ENCODE data around the gene FGGY.
"Not testable (repeated sequence)": the region's sequence is repeated elsewhere in the genome, so short reads cannot be mapped to it uniquely, and the experiment has no call there.

The FGGY gene

DNA sequence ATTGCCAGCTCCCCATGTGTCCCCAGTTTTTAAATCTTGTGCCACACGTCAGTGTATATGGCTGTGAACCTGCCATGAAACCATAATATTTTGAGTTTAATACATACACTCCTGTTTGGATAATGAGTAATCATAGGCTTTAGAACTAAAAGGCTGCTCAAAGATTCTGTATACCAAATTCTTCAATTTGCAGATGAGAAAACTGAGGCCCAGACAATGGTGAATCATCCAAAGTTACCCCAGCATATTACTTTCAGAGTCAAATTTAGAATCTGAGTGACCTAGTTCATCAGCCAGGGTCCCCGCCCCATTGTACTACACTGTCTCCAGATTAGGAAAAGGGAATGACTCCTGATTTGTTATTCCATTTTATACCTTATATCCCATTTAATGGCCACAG is 224.6 kb downstream of the FGGY start:
- no peak for DNase-seq

DNA sequence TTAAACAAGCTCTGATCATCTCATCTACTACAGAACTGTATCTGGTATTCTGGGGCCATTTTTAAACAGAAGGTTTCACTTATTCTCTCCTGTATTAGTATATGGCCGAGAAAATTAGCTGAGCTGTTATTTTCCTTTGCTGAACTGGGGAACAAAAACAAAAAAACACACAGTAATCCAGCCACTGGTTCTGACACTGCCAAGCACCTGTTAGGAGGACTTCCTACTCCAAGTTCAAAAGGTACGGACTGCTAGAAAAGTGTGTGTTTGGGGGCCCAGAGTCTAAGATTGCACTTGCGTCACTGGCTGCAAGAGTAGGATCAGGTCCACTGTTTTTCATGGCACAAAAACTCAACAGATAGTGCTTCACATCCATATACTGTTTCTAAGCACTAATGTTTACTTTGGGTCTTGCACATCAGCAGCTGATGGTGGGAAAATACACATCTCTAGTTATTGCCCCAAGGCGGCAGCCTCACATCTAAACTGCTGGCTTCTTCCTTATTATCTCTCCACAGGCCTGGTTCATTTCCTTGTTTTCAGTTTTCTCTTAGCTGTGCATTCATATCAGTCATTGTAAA is 226.1 kb downstream of the FGGY start:
- no peak for DNase-seq

DNA sequence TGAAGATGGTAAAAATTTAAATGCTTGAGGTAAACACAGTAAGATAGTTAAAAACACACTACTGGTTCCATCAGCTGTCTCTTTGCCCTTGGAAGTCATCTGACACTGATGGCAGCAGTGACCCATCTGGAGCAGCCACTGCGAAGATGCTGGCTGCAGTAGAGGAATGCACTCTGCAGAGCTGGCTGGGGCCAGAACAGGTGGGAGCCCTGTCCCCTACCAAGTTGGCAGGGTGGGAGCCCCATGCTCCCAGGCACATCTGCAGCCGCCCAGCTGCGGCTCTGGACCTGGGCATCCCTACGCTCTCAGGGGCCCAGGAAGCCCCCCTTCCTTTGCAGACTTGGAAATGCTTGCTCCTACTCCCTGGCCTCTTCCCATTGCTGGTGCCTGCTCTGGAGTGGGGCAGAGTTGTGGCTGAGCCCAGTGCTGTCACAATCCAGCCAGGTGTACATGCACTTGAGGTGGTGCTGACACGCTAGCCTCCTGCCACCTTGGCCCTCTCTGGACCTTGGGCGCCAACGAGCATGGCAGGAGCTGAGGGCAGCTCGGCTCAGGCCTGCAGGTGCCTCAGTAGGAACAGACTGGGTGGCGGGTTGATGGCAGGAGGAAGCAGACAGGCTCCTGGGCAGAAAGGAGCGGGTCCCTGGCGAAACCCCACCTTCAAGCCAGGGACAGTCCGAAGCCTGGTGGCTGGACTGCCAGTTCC is 227.0 kb downstream of the FGGY start:
- DNase-seq = no peak

DNA sequence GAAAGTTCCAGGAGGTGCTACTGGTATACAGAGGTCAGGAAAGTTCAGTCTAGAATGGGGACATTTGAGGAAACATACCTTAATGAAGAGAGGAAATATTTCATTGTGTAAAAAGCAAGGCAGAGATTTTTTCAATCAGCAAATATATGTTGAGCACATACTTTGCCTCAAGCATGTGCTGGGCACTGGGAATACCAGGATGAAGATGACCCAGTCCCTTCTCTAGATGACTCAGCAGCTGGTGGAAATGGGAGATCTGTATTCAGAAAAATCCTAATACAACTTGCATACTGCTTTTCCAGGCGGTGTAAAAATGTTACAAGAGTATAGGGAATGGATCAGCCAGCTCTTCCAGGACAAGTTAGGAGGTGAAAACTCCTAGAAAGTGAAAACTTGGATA is 229.3 kb downstream of the FGGY start:
- DNase-seq = no peak

DNA sequence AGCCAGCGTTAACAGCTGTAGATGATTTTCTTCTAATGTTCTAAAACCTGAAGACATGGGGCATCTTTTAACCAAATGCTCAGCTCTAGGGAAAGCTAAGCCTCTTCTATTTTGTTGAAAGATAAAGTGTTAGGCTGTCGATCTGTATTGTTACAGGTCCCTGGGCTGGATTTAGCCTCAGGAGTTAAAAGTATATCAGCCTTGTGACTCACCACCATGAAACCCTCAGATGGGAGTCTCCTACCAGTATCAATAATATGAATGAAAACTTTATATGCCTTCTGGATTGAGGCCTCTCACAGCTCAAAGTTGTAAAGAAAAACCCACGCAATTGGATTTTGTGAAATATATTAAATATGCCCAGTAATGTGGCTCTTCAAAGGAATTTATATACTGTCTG is 231.6 kb downstream of the FGGY start:
- no peak for DNase-seq

DNA sequence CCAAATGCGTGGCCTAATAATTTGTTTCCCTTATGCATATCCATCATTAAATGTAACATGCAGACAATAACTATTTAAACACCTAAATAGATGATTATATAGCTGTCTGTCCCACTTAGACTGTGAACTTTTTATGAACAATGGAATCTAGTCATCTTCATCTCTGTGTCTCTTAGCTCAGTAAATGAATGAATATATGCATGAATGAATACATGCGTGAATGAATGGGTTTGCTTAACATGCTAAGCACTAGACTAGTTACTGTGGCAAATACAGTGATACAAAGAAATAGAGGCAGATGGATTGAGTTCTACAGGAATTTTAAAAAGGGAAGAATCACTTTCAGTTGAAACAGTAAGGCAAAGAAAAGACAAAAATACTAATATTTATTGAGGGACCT is 232.0 kb downstream of the FGGY start:
- DNase-seq = no peak

DNA sequence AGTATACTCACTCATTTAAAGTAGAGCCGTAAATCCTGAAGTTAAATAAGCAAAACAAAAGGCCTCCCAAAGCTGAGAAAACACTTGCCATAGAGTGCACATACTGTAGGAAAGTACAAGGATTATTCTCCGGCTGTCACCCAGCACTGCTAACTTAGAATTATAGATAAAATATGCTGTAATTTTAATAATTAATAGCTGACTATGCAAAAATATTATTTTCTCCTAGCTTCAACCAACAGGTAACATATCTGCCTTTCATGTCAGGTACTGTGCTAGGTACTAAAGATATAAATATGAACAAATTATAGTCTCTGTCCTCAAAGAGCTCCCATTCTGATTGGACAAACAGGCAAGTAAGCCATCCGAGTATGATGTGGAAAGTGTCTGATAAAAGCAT is 233.2 kb downstream of the FGGY start:
- DNase-seq = no peak

DNA sequence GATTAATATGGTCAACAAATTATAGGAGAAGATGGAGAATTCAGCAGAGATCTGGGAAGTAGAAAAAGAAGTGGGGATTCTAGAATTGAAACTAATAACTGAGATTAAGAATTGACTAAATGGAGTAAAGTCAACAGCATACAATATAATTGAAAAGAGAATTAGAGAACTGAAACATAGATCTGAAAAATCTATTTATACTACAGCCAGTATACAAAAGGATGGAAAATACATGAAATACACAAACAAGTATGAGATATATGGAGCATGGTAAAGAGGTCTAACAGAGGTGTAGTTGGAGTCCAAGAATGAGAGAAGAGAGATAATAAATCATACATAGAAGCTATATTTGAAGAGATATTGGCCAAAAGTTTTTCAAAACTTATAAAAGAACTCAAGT is 235.2 kb downstream of the FGGY start:
- DNase-seq = no peak

DNA sequence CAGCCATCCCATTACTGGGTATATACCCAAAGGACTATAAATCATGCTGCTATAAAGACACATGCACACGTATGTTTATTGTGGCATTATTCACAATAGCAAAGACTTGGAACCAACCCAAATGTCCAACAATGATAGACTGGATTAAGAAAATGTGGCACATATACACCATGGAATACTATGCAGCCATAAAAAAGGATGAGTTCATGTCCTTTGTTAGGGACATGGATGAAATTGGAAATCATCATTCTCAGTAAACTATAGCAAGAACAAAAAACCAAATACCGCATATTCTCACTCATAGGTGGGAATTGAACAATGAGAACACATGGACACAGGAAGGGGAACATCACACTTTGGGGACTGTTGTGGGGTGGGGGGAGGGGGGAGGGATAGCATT is 241.6 kb downstream of the FGGY start:
- not testable (repeated sequence) for DNase-seq

DNA sequence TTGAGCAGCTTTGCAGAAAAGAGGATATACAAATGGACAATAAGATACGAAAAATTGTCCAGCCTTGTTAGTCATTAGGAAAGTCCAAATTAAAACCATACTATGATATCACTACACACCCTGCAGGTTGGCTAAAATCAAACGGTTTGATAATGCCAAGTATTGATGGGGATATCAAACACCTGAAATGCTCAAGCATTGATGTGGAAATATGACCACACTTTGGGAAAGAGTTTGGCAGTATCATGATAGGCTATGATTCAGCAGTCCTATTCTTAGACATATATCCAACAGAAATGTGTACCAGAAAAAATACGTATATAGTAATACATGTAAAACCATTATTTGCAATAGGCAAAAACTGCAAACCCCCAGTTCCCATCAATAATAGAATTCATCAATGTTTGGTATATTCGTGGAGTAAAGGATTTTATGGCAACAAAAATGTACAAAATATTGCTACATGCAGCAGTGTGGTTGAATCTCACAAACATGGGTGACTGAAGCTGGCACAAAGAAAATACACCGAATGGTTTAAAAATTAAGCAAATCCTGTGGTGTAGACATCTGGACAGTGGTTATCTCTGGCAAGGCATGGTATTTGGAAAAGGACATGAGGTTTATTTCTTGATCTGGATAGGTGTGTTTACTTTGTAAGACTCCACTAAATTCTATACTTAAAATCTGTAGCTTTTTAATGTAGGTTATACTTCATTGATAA is 243.2 kb downstream of the FGGY start:
- no peak for DNase-seq

DNA sequence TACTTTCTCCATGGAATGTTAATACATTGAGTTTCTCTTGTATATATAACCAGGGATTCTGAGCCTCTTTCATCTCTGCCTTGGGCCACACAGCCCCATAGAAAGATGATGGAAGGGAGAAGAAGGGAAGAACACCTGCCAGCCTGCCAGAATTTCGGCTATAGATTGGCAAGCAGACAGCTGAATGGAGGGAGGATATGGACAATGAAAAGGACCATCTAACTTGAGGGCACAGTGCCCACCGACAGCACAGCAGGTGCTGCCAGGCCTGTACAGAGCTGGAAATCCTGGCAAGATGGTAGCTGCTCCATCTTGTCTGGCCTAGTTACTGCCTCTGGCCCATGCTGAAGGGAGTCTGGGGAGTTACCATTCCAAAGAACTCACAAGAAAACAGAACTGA is 244.3 kb downstream of the FGGY start:
- DNase-seq = no peak

DNA sequence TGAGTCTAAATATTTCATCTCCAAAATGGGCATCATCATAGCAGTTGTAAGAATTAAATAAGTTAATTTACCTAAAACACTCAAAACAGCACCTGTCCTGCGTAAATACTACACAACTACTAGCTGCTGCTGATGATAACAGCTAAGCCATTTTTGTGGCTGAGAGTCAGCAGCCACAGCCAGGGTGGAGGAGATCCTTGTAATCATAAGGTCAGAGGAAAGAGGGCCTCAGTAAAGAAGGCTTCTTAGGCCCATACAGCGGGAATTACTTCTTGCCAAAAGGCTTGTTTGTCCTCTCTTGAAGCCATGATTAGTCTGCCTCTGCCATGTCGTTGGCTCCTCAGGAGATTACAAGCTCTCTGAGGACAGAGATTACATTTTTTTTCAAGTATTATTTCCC is 245.0 kb downstream of the FGGY start:
- no peak for DNase-seq

DNA sequence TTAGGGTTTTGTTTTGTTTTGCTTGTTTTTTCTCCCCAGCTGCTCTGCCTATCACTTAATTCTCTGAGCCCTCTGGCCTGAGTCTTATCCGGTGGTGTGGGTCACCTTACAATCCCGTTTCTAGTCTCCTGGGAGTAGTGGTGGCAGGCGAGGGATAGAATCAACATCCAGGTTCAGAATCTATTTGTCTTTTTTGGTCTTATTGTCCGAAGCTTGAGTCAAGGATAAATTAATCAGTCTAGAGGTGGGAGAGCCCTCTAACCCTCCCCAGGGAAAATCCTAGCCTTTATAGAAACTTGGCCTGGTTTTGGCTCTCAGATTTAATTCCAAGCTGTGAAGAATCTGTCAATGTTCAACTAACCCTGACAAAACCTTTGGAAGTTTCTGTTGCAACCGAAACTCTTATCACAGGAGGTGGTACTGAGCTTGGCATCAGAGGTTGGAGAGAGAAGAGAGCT is 246.3 kb downstream of the FGGY start:
- DNase-seq = no peak

DNA sequence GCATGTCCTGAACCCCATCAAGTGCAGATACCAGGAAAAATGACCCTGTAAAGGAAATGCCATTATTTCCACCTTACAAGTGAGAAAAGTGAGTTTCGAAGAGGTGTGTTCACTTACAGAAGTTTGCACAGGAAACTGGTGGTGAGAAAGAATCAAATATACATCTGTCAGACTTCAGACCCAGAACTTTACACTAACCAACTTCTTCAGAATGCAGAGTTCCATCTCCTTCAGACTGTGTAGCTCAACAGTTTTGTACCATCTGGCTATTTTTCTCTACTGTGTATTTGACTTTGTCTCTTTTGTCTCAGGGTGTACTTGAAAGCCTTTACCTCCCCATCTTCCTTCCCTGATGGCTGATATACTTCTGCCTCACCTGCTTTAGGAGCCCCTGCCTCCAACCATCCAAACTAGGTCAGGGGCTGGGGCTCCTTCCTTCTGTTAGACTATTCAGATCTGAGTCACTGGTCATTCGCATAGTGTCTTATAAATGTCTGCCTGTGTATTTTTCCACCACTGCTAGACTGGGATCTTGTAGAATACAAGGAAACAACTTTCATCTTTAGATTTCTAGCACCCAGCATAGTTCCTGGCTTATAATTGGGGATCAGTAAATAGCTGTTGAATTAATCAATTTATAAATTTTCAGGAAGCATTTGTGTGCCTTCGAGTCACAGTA is 247.9 kb downstream of the FGGY start:
- DNase-seq = no peak

DNA sequence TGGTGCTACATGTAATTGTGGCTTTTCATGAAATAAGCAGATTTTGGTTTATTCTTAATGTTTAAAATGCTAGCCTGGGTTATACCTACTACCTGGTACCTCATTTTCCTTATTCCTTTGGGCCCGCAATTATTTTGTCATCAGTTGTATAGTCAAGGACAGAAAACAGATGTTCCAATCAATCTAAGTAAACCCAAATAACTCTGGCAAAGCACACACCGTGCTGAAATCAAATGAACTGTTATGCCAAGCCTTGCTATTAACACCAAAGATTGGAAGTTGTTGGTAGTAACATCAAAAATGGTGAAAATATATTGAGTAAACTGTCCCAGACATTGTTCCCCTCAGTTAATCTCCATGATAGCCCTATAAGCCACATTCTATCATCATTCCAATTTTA is 248.9 kb downstream of the FGGY start:
- DNase-seq = no peak

DNA sequence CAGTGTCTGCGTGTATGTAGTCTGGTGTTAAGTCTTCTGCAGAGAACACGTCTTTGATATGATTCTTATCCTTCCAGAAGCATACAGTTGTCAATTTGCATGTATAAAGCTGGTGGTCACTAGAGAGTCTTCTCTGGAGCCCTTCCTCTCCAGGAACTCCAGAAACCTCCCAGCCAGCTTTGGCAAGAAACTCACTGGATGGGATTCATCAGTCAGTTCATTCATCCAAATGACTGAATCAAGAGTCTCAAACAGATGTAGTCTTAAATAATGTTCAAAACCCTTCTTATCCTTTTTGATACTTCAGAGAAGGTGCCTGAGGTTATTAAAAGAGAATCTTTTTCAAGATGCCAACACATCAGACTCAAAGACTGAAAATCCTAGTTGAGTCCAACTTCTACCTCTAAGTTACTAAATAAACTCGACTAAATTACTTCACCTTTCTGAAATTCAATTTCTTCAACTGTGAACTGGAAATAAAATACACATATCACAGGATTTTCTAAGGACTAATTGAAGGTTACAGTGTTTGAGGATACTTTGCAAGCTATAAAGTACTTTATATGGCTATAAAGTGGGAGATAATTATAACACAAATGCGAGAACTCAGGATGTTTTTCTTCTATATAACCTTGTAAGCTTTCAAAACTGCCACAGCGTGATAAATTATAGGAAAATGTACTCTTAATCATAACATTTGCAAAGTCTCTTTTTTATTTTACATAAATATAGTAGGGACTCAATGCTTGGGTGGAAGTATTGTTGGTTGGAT is 252.4 kb downstream of the FGGY start:
- DNase-seq = no peak

DNA sequence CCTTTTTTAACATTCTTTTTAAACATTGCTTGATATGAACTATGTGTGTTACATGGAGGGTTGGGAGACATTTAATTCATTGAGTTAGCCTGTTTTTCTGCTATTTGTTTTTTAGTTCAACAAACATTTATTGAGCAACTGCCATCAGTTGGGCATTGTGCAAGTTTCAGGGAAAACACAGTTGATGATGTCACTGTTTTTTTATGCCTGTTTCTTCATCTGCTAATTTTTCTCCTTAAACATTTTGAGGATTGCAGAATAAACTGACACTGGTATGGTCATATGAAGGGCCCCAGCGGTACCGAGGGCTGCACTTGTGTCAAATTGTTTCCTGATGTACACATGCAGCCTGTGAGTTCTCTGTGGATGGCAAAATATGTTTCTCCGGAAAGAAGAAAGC is 253.0 kb downstream of the FGGY start:
- DNase-seq = no peak

DNA sequence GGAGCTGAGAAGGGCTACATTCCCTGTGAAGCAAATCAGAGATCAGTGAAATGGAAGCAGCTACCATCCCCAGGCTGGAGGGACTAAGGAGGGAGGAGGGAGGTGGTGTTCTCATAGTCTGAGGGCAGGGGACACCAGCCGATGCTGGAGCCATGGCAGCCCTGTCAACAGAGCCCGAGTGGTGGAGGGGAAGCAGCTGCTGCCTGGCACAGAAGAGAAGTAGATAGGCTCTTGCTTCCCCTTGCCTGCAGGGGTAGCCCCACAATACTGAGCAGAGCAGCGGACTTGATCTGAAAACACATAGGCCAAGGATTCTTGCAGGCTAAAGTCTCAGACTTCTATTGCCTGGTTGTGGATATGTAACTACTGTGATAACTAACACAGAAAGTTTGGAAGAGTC is 255.1 kb downstream of the FGGY start:
- no peak for DNase-seq

DNA sequence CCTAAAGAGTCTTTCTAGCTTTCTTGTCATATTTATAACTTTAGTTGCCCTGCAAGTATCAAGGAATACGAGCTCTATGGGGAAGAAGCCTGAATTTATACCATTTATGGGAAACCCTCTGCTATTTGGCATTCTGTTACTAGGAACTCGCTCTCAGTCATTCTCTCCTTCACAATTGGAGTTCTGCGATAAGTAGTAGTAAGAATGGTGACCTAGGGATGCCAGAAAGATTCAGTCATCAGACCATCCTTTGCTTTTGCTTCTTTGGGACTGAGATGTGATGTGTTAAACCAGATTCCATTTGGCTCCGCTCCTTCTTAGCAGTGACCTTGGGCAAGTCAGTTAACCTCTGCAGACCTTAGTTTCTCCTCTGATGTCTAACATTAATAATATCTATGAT is 256.5 kb downstream of the FGGY start:
- no peak for DNase-seq

DNA sequence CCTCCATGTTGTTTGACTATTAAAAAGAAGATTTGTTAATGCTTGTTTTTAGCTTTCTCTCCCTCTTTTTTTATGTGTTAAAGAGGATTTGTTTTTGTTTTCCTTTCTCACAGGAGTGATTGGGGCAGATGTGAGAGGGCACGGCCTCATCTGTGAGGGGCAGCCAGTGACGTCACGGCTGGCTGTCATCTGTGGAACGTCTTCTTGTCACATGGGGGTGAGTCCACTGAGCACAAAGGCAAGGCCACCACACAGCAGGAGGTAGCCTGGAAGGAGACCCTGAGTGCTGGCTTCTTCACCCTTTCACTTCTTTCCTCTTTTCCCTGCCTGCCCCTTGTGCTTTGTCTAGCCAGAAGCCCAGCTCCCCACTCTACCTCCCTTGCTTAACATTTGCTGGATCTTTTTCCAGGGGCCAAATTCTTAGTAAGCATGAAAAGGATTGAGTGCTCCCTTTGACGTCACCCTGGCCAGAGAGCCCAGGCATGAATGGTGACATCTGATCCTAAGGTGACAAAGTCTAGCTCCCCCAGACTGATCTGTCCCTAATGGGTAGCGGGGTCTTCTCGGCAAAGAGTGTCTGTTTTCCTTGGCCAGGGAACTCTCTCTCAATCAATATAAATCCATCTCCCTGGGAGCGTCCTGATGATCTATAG is 257.2 kb downstream of the FGGY start:
- DNase-seq = no peak

DNA sequence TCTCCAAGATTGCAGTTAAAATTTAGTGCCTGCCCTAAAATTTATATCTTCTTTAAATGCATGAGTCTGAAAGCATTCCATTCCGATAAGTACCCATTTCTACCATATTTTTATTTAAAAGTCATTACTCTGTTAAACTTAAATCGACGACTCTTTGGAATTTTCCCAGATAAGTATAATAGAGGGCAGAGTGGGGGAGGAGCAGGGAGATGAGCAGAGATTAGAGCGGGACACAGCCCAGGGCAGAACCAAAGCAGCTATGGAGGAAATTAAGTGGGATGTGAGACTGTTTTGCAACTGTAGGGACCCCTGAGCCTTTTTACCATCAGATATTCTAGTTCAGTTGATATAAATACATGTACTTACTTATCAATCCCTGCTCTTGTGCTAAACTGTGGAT is 257.9 kb downstream of the FGGY start:
- no peak for DNase-seq

DNA sequence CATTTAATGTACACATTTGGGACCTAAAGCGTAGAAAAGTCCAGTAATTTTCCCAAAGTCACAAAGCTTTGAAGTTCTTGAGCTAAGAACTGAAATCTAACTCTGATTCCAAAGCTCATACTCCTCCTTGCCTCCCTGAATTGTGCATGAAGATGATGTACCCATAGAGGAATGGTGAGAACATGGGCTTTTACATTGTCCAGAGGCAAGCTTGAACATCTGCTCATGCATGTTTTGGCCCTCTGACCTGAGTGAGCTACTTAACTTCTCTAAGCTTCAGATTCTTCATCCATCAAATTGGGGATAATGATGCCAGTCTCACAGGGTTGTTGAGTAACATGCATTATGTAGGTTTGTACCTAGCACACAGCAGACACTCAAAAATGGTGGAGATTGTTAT is 259.5 kb downstream of the FGGY start:
- DNase-seq = no peak

All from hippocampal formation (tissue), 2 donors.